Occipital lobe (tissue), 2 donors: ENCODE data around the gene COPG1. TPM values are rescaled to one million over a fixed set of nuclear protein-coding genes. Genes with fewer than 3 reads are reported as not detected.
"Not testable (repeated sequence)": the region's sequence is repeated elsewhere in the genome, so short reads cannot be mapped to it uniquely, and the experiment has no call there.

Experiments used
- DNase-seq: peaks from one replicate; lab custom pipeline; 2025; lab: John Stamatoyannopoulos, UW
- total RNA-seq: library from RNA; depleted of rRNA; stranded (reverse); fragments of >200 nt; gene quantifications from one replicate; pipeline ENCODE4 v1.2.3, GENCODE V29; 2014

Gene COPG1
- total RNA-seq, 1 donor from 2014 or later, result 117 TPM

- DNase-seq, result no peak
Observed at GRCh38 chr3:129245141-129245540, 4.3 kb upstream of the COPG1 start.

GRCh38 chr3:129245641-129246306 is 3.6 kb upstream of the COPG1 start:
- DNase-seq, result peak; percentile 62

- DNase-seq, result no peak
Observed at GRCh38 chr3:129246636-129247035, 2.8 kb upstream of the COPG1 start.

- no peak for DNase-seq
Observed at GRCh38 chr3:129248286-129248979, 973 bp upstream of the COPG1 start.

GRCh38 chr3:129252748-129253147 is 3.3 kb downstream of the COPG1 start:
- no peak for DNase-seq

- DNase-seq, result no peak
Observed at GRCh38 chr3:129254536-129255230, 5.3 kb downstream of the COPG1 start.

GRCh38 chr3:129256270-129256669 is 6.9 kb downstream of the COPG1 start:
- DNase-seq, result no peak

- no peak for DNase-seq
Observed at GRCh38 chr3:129257609-129258008, 8.2 kb downstream of the COPG1 start.

- DNase-seq, result no peak
Observed at GRCh38 chr3:129259612-129260477, 10.4 kb downstream of the COPG1 start.

GRCh38 chr3:129260606-129261005 is 11.2 kb downstream of the COPG1 start:
- DNase-seq, result no peak

- DNase-seq, result no peak
Observed at GRCh38 chr3:129261894-129262293, 12.5 kb downstream of the COPG1 start.

- DNase-seq, result no peak
Observed at GRCh38 chr3:129263161-129263910, 13.9 kb downstream of the COPG1 start.

- DNase-seq, result not testable (repeated sequence)
Observed at GRCh38 chr3:129264994-129265393, 15.6 kb downstream of the COPG1 start.

GRCh38 chr3:129266651-129267050 is 17.2 kb downstream of the COPG1 start:
- DNase-seq, result no peak

GRCh38 chr3:129268396-129268795 is 19.0 kb downstream of the COPG1 start:
- DNase-seq, result no peak

- no peak for DNase-seq
Observed at GRCh38 chr3:129271674-129272073, 22.3 kb downstream of the COPG1 start.

- no peak for DNase-seq
Observed at GRCh38 chr3:129276385-129276784, 27.0 kb downstream of the COPG1 start.

GRCh38 chr3:129277829-129278271 is 28.4 kb downstream of the COPG1 start:
- no peak for DNase-seq

- DNase-seq, result peak; percentile 85
Observed at GRCh38 chr3:129278439-129278965, 29.1 kb downstream of the COPG1 start, which contains the start of gene HMCES. Gene HMCES, plus strand, starts transcription at chr3:129278870. Its CDS starts 863 bp downstream, at chr3:129279733.
